AG10803 (cell line): Measurements from ENCODE around the gene R3HCC1L.
A peak's percentile ranks its signal among the peaks of the same experiment; 100 is the strongest.

Experiments used
- DNase-seq: peaks from one replicate; pipeline ENCODE4 v3.0.0; 2010; ENCODE audit warnings: low read depth
- H3K4me3 ChIP-seq: 2 replicates; pipeline ENCODE4 v1.5.1; 2011; ENCODE audit warnings: mild to moderate bottlenecking, low read length, control low read depth
- CTCF ChIP-seq: conservative IDR thresholded peaks from 2 replicates; pipeline ENCODE4 v1.5.1; 2011; ENCODE audit warnings: mild to moderate bottlenecking, low read length, control low read depth, inconsistent platforms

Gene R3HCC1L

GRCh38 chr10:98231417-98231816, 97.0 kb downstream of the R3HCC1L start:
- no peak for TF ChIP-seq CTCF
- DNase-seq: no peak
- H3K4me3 ChIP-seq: no peak overlapping the region

GRCh38 chr10:98235846-98236245, 101.4 kb downstream of the R3HCC1L start:
- DNase-seq: no peak
- no peak overlapping the region for H3K4me3 ChIP-seq
- TF ChIP-seq CTCF: no peak

- no peak overlapping the region for H3K4me3 ChIP-seq
- no peak for DNase-seq
- no peak for TF ChIP-seq CTCF
Observed at GRCh38 chr10:98236862-98237261, 102.4 kb downstream of the R3HCC1L start.

- no peak for TF ChIP-seq CTCF
- no peak overlapping the region for H3K4me3 ChIP-seq
- DNase-seq: no peak
Observed at GRCh38 chr10:98238391-98238790, 103.9 kb downstream of the R3HCC1L start.

- TF ChIP-seq CTCF: no peak
- DNase-seq: no peak
- no peak overlapping the region for H3K4me3 ChIP-seq
Observed at GRCh38 chr10:98240524-98240923, 106.1 kb downstream of the R3HCC1L start.

- TF ChIP-seq CTCF: peak; percentile 70
- DNase-seq: peak; percentile 51
- H3K4me3 ChIP-seq: no peak overlapping the region
Observed at GRCh38 chr10:98242823-98243222, 108.4 kb downstream of the R3HCC1L start.

- DNase-seq: no peak
- no peak for TF ChIP-seq CTCF
- no peak overlapping the region for H3K4me3 ChIP-seq
Observed at GRCh38 chr10:98244141-98244540, 109.7 kb downstream of the R3HCC1L start.
